ENCODE results near the gene CPNE5.

Gene CPNE5

GRCh38 chr6:36762123-36762522 lies 77.1 kb downstream of the CPNE5 start:
- Histone ChIP-seq H3K79me2 (ENCODE audit: low read length) (no peaks in the 10 kb centered on the region), H3K27ac (ENCODE audit: low read length) (no peak overlapping the region), H3K4me1 (ENCODE audit: low read length) (peaks cover 38% of the 10 kb centered on the region), H4K20me1 (ENCODE audit: insufficient read depth, low read length) (no peaks in the 10 kb centered on the region), H3K27me3 (ENCODE audit: low read depth, low read length) (no peaks in the 10 kb centered on the region), H3K4me3 (ENCODE audit: low read length) (no peak overlapping the region), H3K9ac (ENCODE audit: low read length) (no peak overlapping the region), H3K9me3 (ENCODE audit: insufficient read depth, low read length) (no peaks in the 10 kb centered on the region), H2AFZ (ENCODE audit: low read depth, low read length) (no peak overlapping the region), H3K4me2 (ENCODE audit: low read length) (no peak overlapping the region), H3K36me3 (replicated peaks; ENCODE audit: low read depth, low read length) (no peaks in the 10 kb centered on the region)
- TF ChIP-seq, protein P1, sequence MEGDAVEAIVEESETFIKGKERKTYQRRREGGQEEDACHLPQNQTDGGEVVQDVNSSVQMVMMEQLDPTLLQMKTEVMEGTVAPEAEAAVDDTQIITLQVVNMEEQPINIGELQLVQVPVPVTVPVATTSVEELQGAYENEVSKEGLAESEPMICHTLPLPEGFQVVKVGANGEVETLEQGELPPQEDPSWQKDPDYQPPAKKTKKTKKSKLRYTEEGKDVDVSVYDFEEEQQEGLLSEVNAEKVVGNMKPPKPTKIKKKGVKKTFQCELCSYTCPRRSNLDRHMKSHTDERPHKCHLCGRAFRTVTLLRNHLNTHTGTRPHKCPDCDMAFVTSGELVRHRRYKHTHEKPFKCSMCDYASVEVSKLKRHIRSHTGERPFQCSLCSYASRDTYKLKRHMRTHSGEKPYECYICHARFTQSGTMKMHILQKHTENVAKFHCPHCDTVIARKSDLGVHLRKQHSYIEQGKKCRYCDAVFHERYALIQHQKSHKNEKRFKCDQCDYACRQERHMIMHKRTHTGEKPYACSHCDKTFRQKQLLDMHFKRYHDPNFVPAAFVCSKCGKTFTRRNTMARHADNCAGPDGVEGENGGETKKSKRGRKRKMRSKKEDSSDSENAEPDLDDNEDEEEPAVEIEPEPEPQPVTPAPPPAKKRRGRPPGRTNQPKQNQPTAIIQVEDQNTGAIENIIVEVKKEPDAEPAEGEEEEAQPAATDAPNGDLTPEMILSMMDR (IDR thresholded peaks at IDR 0.05; ENCODE audit: low read depth, low read length) = no peak
- TF ChIP-seq EZH2phosphoT487 (IDR thresholded peaks at IDR 0.05; ENCODE audit: low read depth) = no peak

- Histone ChIP-seq H3K27me3 (ENCODE audit: low read depth, low read length) (no peaks in the 10 kb centered on the region), H3K27ac (ENCODE audit: low read length) (no peak overlapping the region)
- TF ChIP-seq, protein P1 (IDR thresholded peaks at IDR 0.05; ENCODE audit: low read depth, low read length) = no peak
- TF ChIP-seq EZH2phosphoT487 (IDR thresholded peaks at IDR 0.05; ENCODE audit: low read depth) = no peak
These were observed 78.4 kb downstream of the CPNE5 start for GRCh38 chr6:36760685-36761435.

GRCh38 chr6:36759148-36759759 lies 80.0 kb downstream of the CPNE5 start:
- Histone ChIP-seq H3K4me2 (ENCODE audit: low read length) (peak overlapping the region; percentile 97), H4K20me1 (ENCODE audit: insufficient read depth, low read length) (no peaks in the 10 kb centered on the region), H3K9ac (ENCODE audit: low read length) (no peak overlapping the region; the same call in 1 of the 2 replicates), H2AFZ (ENCODE audit: low read depth, low read length) (no peak overlapping the region), H3K4me1 (ENCODE audit: low read length) (peaks cover 53% of the 10 kb centered on the region), H3K4me3 (ENCODE audit: low read length) (peak overlapping the region; percentile 75), H3K79me2 (ENCODE audit: low read length) (no peaks in the 10 kb centered on the region), H3K9me3 (ENCODE audit: insufficient read depth, low read length) (no peaks in the 10 kb centered on the region), H3K27me3 (ENCODE audit: low read depth, low read length) (no peaks in the 10 kb centered on the region), H3K36me3 (replicated peaks; ENCODE audit: low read depth, low read length) (no peaks in the 10 kb centered on the region), H3K27ac (ENCODE audit: low read length) (no peak overlapping the region)
- no peak for TF ChIP-seq EZH2phosphoT487 (IDR thresholded peaks at IDR 0.05; ENCODE audit: low read depth)
- TF ChIP-seq, protein P1 (IDR thresholded peaks at IDR 0.05; ENCODE audit: low read depth, low read length) = peak; percentile 97

More at GRCh38 chr6:36760685-36761435, 78.4 kb downstream of the CPNE5 start:
- Histone ChIP-seq H3K9me3 (ENCODE audit: insufficient read depth, low read length) (no peaks in the 10 kb centered on the region), H3K36me3 (replicated peaks; ENCODE audit: low read depth, low read length) (no peaks in the 10 kb centered on the region), H3K4me1 (ENCODE audit: low read length) (peaks cover 44% of the 10 kb centered on the region), H3K9ac (ENCODE audit: low read length) (no peak overlapping the region), H3K79me2 (ENCODE audit: low read length) (no peaks in the 10 kb centered on the region), H2AFZ (ENCODE audit: low read depth, low read length) (no peak overlapping the region), H3K4me3 (ENCODE audit: low read length) (no peak overlapping the region), H4K20me1 (ENCODE audit: insufficient read depth, low read length) (no peaks in the 10 kb centered on the region), H3K4me2 (ENCODE audit: low read length) (no peak overlapping the region)

DNA sequence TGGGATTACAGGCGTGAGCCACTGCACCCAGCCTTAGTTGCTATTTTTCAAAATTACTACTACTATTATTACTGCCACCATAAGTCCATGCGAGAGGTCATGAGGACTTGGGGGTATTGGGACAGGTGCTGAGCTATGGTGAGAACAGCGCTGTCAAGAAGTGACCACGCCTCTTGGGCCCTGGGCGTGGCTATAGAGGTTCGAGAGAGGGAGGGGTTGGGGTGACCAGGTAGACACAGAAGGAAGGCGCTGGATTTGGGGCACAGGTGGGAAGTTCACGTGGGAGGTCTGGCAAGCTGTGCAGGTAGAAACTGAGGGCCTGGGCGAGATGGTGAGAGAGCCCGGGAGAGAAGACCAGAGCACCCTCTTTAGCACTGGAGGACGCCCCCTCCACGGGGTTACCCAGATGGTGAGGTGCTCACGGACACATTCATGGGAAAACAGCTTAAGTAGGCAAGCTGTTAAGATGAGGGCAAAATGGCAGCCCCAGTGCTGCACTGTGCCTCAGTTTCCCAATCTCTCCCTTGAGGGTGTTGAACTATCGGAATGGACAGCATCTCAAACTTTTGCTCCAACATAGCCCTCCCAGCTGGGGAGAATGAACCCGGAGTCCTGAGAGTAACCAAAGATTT lies 80.6 kb downstream of the CPNE5 start:
- H3K36me3 ChIP-seq (replicated peaks; ENCODE audit: low read depth, low read length) = no peaks in the 10 kb centered on the region
- H3K27ac ChIP-seq (ENCODE audit: low read length) = no peak overlapping the region
- peaks cover 59% of the 10 kb centered on the region for H3K4me1 ChIP-seq (ENCODE audit: low read length)
- H3K4me3 ChIP-seq (ENCODE audit: low read length) = peak overlapping the region; percentile 75
- H2AFZ ChIP-seq (ENCODE audit: low read depth, low read length) = no peak overlapping the region
- no peaks in the 10 kb centered on the region for H4K20me1 ChIP-seq (ENCODE audit: insufficient read depth, low read length)
- H3K79me2 ChIP-seq (ENCODE audit: low read length) = no peaks in the 10 kb centered on the region
- peak overlapping the region; percentile 28 for H3K9ac ChIP-seq (ENCODE audit: low read length)
- TF ChIP-seq EZH2phosphoT487 (IDR thresholded peaks at IDR 0.05; ENCODE audit: low read depth) = no peak
- no peaks in the 10 kb centered on the region for H3K27me3 ChIP-seq (ENCODE audit: low read depth, low read length)
- no peaks in the 10 kb centered on the region for H3K9me3 ChIP-seq (ENCODE audit: insufficient read depth, low read length)
- peak overlapping the region; percentile 97 for H3K4me2 ChIP-seq (ENCODE audit: low read length)

All from OCI-LY3 (cell line).